AG09309 (cell line): ENCODE results near the gene CEACAM3.
"Not testable (repeated sequence)": the region's sequence is repeated elsewhere in the genome, so short reads cannot be mapped to it uniquely, and the experiment has no call there.

Experiments used
- DNase-seq: peaks from one replicate; pipeline ENCODE4 v3.0.0-alpha.2; 2010; ENCODE audit warnings: low read depth
- H3K4me3 ChIP-seq: 2 replicates; pipeline ENCODE4 v1.5.1; 2011; ENCODE audit warnings: mild to moderate bottlenecking, low read depth, low read length, moderate library complexity; ENCODE audit not compliant: control insufficient read depth
- TF ChIP-seq, protein P1 (sequence below): IDR thresholded peaks from 2 replicates; pipeline ENCODE4 v1.5.1; 2011; ENCODE audit warnings: mild to moderate bottlenecking, low read depth, low read length, inconsistent platforms; ENCODE audit not compliant: insufficient read depth, control insufficient read depth; ENCODE audit errors: missing control alignments

Gene CEACAM3

DNA sequence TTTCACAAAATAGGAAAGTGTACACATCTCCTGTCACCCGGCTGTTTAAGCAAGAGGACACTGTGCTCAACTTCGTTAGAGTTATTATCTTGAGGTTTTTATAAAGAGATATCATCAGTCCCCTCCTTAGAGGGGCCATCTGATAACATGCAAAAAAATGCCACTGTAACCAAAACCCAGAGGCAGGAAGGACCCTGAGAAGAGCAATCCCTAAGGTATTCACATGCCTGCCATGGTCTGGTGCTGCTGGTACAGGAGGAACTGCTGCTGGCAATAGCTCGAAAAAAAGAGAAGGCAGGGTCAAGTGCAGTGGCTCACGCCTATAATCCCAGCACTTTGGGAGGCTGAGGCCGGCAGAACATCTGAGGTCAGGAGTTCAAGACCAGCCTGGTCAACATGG lies 12.8 kb upstream of the CEACAM3 start:
- TF ChIP-seq, protein P1, sequence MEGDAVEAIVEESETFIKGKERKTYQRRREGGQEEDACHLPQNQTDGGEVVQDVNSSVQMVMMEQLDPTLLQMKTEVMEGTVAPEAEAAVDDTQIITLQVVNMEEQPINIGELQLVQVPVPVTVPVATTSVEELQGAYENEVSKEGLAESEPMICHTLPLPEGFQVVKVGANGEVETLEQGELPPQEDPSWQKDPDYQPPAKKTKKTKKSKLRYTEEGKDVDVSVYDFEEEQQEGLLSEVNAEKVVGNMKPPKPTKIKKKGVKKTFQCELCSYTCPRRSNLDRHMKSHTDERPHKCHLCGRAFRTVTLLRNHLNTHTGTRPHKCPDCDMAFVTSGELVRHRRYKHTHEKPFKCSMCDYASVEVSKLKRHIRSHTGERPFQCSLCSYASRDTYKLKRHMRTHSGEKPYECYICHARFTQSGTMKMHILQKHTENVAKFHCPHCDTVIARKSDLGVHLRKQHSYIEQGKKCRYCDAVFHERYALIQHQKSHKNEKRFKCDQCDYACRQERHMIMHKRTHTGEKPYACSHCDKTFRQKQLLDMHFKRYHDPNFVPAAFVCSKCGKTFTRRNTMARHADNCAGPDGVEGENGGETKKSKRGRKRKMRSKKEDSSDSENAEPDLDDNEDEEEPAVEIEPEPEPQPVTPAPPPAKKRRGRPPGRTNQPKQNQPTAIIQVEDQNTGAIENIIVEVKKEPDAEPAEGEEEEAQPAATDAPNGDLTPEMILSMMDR: no peak
- no peak overlapping the region for H3K4me3 ChIP-seq
- no peak for DNase-seq

DNA sequence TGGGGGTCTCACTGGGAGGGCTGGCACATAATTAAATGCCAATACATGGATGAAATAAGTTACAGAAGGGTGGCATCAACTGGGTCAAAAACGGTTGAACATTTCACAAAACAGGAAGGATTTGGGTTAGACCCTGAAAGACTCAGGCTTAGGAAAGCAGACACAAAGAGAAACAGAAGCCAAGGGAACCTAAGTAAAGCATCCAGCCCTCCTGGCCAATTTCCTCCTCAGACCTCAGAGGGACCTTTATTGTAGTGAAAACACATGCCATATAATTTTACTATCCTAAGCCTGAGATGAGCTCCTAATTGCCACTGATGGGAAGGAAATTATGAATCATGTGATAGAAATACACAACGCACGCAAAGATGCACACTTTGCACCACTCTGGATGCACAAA lies 12.1 kb upstream of the CEACAM3 start:
- no peak for DNase-seq
- no peak overlapping the region for H3K4me3 ChIP-seq
- TF ChIP-seq, protein P1: no peak

DNA sequence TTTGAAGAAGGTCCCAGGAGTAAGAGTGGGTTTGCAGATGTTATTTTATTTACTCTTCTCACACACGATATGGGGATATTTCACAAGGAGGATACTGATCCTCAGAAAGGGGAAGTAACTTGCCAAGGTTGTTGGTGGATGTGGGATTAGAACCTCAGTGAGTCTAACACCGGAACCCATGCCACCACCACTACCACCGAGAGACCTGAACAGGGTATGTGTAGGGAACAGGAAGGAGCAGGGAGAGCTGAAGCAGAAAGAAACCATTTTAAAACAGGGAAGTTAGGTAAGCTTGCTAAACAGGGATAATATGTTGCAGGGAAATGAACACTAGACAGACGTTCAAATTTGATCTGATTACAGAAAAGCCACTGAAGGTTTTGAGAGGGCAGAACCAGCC lies 11.6 kb upstream of the CEACAM3 start:
- H3K4me3 ChIP-seq: no peak overlapping the region
- TF ChIP-seq, protein P1: no peak
- no peak for DNase-seq

DNA sequence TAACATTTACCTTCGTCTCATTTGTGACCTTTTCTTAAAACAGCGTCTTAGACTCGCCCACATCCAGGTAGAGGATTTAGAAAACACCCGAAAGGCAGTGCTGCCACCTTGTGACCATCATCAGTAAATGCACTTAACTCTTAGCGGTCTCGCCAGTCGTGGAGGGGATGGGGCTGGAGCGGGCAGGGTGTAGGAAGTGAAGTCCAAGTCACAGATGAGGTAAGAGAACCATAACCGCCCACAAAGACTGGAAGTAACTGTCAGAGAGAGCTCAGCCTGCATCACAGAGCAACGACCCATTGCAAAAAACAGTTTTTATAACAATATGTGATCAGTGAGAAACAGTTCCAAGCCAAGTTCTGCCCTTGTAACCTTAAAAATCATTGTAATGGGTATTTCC lies 10.7 kb upstream of the CEACAM3 start:
- peak; percentile 14 for DNase-seq
- TF ChIP-seq, protein P1: peak; percentile 81
- H3K4me3 ChIP-seq: no peak overlapping the region

DNA sequence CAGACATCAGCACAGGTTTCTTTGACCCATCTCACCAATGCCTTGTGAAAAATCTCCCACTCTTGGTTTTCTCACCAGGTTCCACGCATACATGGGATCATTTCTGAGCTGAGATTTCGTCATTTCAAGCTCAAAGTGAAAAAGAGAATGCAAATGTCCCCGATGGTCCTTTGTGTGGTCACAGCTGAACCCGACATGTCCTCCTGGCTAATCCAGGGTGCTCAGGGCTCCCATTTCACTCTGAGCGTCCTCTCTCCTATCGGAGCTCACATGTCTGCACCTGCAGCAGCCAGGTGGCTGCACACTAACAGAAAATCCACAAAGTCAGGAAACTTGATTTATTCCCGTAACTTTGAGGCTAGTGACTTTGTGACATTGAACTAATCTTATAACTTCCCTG lies 9.3 kb upstream of the CEACAM3 start:
- DNase-seq: no peak
- TF ChIP-seq, protein P1: no peak
- H3K4me3 ChIP-seq: no peak overlapping the region

DNA sequence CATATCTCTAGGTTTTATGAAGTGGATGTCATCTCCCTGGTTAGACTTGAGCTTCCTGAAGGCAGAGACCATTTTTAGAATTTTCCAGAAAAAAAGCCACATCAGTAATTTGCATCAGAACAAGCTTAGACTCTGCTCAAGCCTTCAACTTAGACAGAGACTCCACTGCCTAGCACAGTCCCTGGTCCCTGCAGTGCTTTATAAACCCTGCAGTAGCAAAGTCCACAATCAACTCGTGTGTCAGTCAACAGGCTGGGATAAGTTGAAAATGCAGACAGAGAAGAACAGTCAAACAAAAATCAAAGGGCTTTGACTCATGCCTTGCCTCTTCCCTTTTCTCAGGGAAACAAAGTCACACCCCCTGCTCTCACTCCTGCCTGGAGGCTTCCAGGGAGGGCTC lies 7.9 kb upstream of the CEACAM3 start:
- not testable (repeated sequence) for H3K4me3 ChIP-seq, DNase-seq

DNA sequence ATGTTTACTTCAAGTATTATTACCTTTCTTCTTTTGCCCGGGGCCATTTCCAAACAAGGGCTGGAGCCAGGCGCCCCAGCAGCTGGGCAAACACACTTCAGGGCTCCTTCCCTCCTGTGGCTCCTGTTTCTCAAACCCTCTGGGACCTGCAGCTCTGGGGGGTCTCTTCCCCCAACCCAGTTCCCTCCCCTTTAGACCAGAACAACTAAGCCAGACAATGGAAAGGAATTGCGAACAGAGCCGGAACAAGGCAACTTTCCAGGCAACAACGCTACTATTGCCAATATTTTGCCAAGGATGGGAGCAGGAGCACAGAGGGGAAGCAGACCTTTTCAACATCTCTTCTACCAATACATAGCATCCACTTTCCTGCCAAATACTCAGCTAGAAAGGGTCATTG lies 7.3 kb upstream of the CEACAM3 start:
- DNase-seq: not testable (repeated sequence)

DNA sequence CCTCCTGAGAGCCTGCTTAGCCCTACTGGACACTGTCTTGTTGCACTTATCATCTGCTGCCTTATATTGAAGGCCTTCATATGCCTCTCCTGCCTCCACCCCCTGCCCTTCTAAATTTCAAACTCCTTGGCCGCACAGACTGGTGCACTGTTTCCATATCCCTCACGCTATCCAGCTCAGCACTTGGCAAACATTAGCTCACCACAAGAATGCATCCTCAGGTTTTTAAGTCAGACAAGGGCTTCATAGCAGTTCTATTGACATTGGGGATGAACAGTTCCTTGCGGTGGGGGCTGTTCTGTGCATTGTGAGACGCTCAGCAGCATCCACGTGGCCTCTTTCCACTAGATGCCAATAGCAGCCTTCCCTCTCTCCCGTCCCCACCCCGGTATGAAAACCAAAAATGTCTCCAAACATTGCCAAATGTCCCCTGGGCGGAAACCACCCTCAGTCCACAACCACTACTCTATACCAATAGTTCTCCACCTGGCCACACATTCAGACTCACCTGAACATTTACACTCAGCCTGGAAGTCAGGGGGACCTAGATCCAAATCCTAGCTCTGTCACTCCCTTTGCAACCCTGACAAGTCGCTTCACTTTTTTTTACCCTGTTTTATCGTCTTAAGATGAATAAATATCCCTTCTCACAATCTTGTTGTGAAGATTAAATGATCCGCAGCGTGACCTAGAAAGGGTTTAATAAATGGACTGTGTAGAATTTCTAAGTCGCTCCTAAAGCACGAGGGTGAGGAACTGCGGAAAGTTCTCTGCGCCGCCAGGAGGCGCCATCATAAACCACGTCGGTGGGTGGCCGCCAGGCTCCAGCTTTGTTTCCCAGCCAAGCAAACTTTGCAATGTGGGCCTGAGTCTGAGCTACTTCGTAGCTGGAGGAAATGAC lies 3.6 kb upstream of the CEACAM3 start:
- no peak overlapping the region for H3K4me3 ChIP-seq
- TF ChIP-seq, protein P1: peak; percentile 63
- DNase-seq: peak; percentile 13

More for the DNA sequence above, 7.3 kb upstream of the CEACAM3 start:
- not testable (repeated sequence) for H3K4me3 ChIP-seq
